ENCODE data around the gene PCNX2.
"Not testable (repeated sequence)": the region's sequence is repeated elsewhere in the genome, so short reads cannot be mapped to it uniquely, and the experiment has no call there.

The PCNX2 gene

GRCh38 chr1:233005703-233006102 is 289.8 kb downstream of the PCNX2 start:
- no peak for DNase-seq

GRCh38 chr1:233005156-233005555 is 290.4 kb downstream of the PCNX2 start:
- DNase-seq: no peak

- no peak for DNase-seq
Observed at GRCh38 chr1:233004451-233004850, 291.1 kb downstream of the PCNX2 start.

GRCh38 chr1:233003638-233004037 is 291.9 kb downstream of the PCNX2 start:
- DNase-seq: not testable (repeated sequence)

- no peak for DNase-seq
Observed at GRCh38 chr1:232999956-233000625, 295.4 kb downstream of the PCNX2 start.

- DNase-seq: no peak
Observed at GRCh38 chr1:232998646-232999045, 296.9 kb downstream of the PCNX2 start.

GRCh38 chr1:232998138-232998537 is 297.4 kb downstream of the PCNX2 start:
- DNase-seq: no peak

GRCh38 chr1:232996143-232996542 is 299.4 kb downstream of the PCNX2 start:
- DNase-seq: no peak

- DNase-seq: no peak
Observed at GRCh38 chr1:232995189-232995588, 300.3 kb downstream of the PCNX2 start.

- no peak for DNase-seq
Observed at GRCh38 chr1:232993555-232993954, 302.0 kb downstream of the PCNX2 start.

- DNase-seq: no peak
Observed at GRCh38 chr1:232992227-232992626, 303.3 kb downstream of the PCNX2 start.

GRCh38 chr1:232991238-232991637 is 304.3 kb downstream of the PCNX2 start:
- no peak for DNase-seq

- DNase-seq: no peak
Observed at GRCh38 chr1:232990176-232991128, 305.1 kb downstream of the PCNX2 start.

GRCh38 chr1:232988572-232989040 is 306.9 kb downstream of the PCNX2 start:
- DNase-seq: no peak

GRCh38 chr1:232987774-232988140 is 307.8 kb downstream of the PCNX2 start:
- DNase-seq: no peak

- no peak for DNase-seq
Observed at GRCh38 chr1:232987046-232987773, 308.3 kb downstream of the PCNX2 start.

- DNase-seq: no peak
Observed at GRCh38 chr1:232986527-232986922, 309.0 kb downstream of the PCNX2 start.

- no peak for DNase-seq
Observed at GRCh38 chr1:232985882-232986526, 309.5 kb downstream of the PCNX2 start.

- DNase-seq: no peak
Observed at GRCh38 chr1:232984577-232985425, 310.7 kb downstream of the PCNX2 start.

- DNase-seq: no peak
Observed at GRCh38 chr1:232983817-232984567, 311.5 kb downstream of the PCNX2 start.

GRCh38 chr1:232983375-232983774 is 312.1 kb downstream of the PCNX2 start:
- DNase-seq: no peak
